Peyer's patch (tissue), 4 donors: ENCODE data around the gene ECHDC3. TPM values are rescaled to one million over a fixed set of nuclear protein-coding genes. Genes with fewer than 3 reads are reported as not detected.

Experiments
- DNase-seq, 3 donors: peaks; one replicate each; pipeline ENCODE4 v3.0.0-alpha.2; 2017 to 2019
- H3K27ac ChIP-seq, 4 donors: fragments of 200-600 bp; sonication (generic); one replicate each; pipeline ENCODE4 v1.5.1; 2016 to 2019
- H3K27me3 ChIP-seq, 2 donors: fragments of 200-600 bp; sonication (generic); one replicate each; pipeline ENCODE4 v1.5.1; 2019
- H3K36me3 ChIP-seq, 3 donors: fragments of 200-600 bp; sonication (generic); one replicate each; pipeline ENCODE4 v1.5.1; 2016 to 2019
- H3K4me1 ChIP-seq, 4 donors: fragments of 200-600 bp; sonication (generic); one replicate each; pipeline ENCODE4 v1.5.1; 2016 to 2019
- H3K4me3 ChIP-seq, 4 donors: fragments of 200-600 bp; sonication (generic); 1 replicate in 3 of 4; 2 replicates in 1 of 4; pipeline ENCODE4 v1.5.1; 2016 to 2019; ENCODE audit warnings: mild to moderate bottlenecking in 1 of 4
- H3K9me3 ChIP-seq, 4 donors: fragments of 200-600 bp; sonication (generic); one replicate each; pipeline ENCODE4 v1.5.1; 2016 to 2019; ENCODE audit warnings: mild to moderate bottlenecking in 1 of 4
- CTCF ChIP-seq, 6 experiments: fragments of 450-650 bp in 4 of 6; fragments of 200-600 bp in 2 of 6; sonication (generic) in 1 of 6; IDR thresholded peaks; one replicate each; pipeline ENCODE4 v1.5.1; 2017 to 2019; ENCODE audit warnings: antibody characterized with exemption in 6 of 6, mild to moderate bottlenecking in 3 of 6, moderate library complexity in 1 of 6
- POLR2A ChIP-seq, 2 donors: fragments of 450-650 bp; IDR thresholded peaks; one replicate each; pipeline ENCODE4 v1.5.1; 2017; ENCODE audit warnings: antibody characterized with exemption in 2 of 2, mild to moderate bottlenecking in 2 of 2, moderate library complexity in 2 of 2
- total RNA-seq, 4 donors: library from RNA; depleted of rRNA; stranded (reverse); fragments of >200 nt; gene quantifications; one replicate each; pipeline ENCODE4 v1.1.0, GENCODE V29; 2016

ECHDC3 gene
- total RNA-seq, 4 donors from 2014 or later = 2.0 to 16.5 (median 6.1) TPM

- peaks cover 0 to 13% (median 2%) of the 10 kb centered on the region in 4 donors for H3K4me1 ChIP-seq
- no peaks in the 10 kb centered on the region for H3K27me3 ChIP-seq
These were observed 13.5 kb downstream of the ECHDC3 start for GRCh38 chr10:11755512-11756263.

GRCh38 chr10:11756766-11757315, 14.7 kb downstream of the ECHDC3 start:
- Histone ChIP-seq H3K4me3 (no peak overlapping the region), H3K9me3 (no peaks in the 10 kb centered on the region), H3K27ac (peak overlapping the region in 1 of 4 donors; percentile 33), H3K36me3 (no peaks in the 10 kb centered on the region), H3K4me1 (peaks cover 0 to 13% (median 2%) of the 10 kb centered on the region in 4 donors), H3K27me3 (no peaks in the 10 kb centered on the region)
- TF ChIP-seq POLR2A (IDR thresholded peaks at IDR 0.05) = no peak
- no peak for TF ChIP-seq CTCF (IDR thresholded peaks at IDR 0.05)
- peak in 1 of 3 donors; percentile 24 for DNase-seq

More at GRCh38 chr10:11755512-11756263, 13.5 kb downstream of the ECHDC3 start:
- H3K9me3 ChIP-seq = no peaks in the 10 kb centered on the region
- peak in 1 of 3 donors; percentile 33 for DNase-seq
- H3K36me3 ChIP-seq = no peaks in the 10 kb centered on the region
- no peak for TF ChIP-seq POLR2A (IDR thresholded peaks at IDR 0.05)
- TF ChIP-seq CTCF (IDR thresholded peaks at IDR 0.05) = no peak
- no peak overlapping the region for H3K27ac ChIP-seq
- no peak overlapping the region for H3K4me3 ChIP-seq

- Histone ChIP-seq H3K36me3 (no peaks in the 10 kb centered on the region), H3K9me3 (no peaks in the 10 kb centered on the region), H3K27ac (peak overlapping the region in 2 of 4 donors; percentile 5 to 33), H3K4me1 (peaks cover 0 to 13% (median 2%) of the 10 kb centered on the region in 4 donors), H3K27me3 (no peaks in the 10 kb centered on the region), H3K4me3 (no peak overlapping the region)
- no peak for DNase-seq
- TF ChIP-seq POLR2A (IDR thresholded peaks at IDR 0.05) = no peak
- TF ChIP-seq CTCF (IDR thresholded peaks at IDR 0.05) = no peak
These were observed 15.3 kb downstream of the ECHDC3 start for GRCh38 chr10:11757454-11757820.

- Histone ChIP-seq H3K27ac (peak overlapping the region in 2 of 4 donors; percentile 5 to 33), H3K4me1 (peaks cover 0 to 13% (median 2%) of the 10 kb centered on the region in 4 donors), H3K27me3 (no peaks in the 10 kb centered on the region), H3K4me3 (no peak overlapping the region), H3K36me3 (no peaks in the 10 kb centered on the region), H3K9me3 (no peaks in the 10 kb centered on the region)
- DNase-seq = peak; percentile 89 to 95 (median 90)
- TF ChIP-seq POLR2A (IDR thresholded peaks at IDR 0.05) (no peak), CTCF (IDR thresholded peaks at IDR 0.05) (peak; percentile 70 to 94 (median 92))
These were observed 15.8 kb downstream of the ECHDC3 start for GRCh38 chr10:11757821-11758463.

GRCh38 chr10:11758527-11759236, 16.5 kb downstream of the ECHDC3 start:
- Histone ChIP-seq H3K4me1 (peaks cover 0 to 13% (median 2%) of the 10 kb centered on the region in 4 donors), H3K27me3 (no peaks in the 10 kb centered on the region), H3K9me3 (no peaks in the 10 kb centered on the region), H3K4me3 (no peak overlapping the region), H3K27ac (no peak overlapping the region), H3K36me3 (no peaks in the 10 kb centered on the region)
- DNase-seq = no peak
- no peak for TF ChIP-seq CTCF (IDR thresholded peaks at IDR 0.05)
- no peak for TF ChIP-seq POLR2A (IDR thresholded peaks at IDR 0.05)
